Left cardiac atrium (tissue), 4 donors: ENCODE results near the gene MVB12B. TPM values are rescaled to one million over a fixed set of nuclear protein-coding genes. Genes with fewer than 3 reads are reported as not detected.

Source experiments
- ATAC-seq, 2 donors: fragments of 200-7000 bp; cut with Tn5 transposase; one replicate each; pipeline ENCODE4 v1.9.1; 2020; ENCODE audit warnings: mild to moderate bottlenecking in 2 of 2, moderate library complexity in 2 of 2
- DNase-seq: peaks from one replicate; pipeline ENCODE4 v3.0.0-alpha.2; 2020
- intact Hi-C, 2 donors: fragments of 100-400 bp; cut with DNase I; formaldehyde crosslinking; loops; one replicate each; pipeline versions ENCODE4 v1.14.1 to v1.15.1; 2022 to 2023
- total RNA-seq, 2 donors: library from RNA; stranded (reverse); fragmentation: NEBNext Ultra II Directional; extraction: Animal tissue kit (Norgen Biotek cat#: 25700); gene quantifications; one replicate each; pipeline ENCODE4 v1.2.1, GENCODE V29; 2021
- donor health status: DM: no; HTN: yes; CAD: no.
- donor health status: DM: no; HTN: yes; CAD: no; lungs with severe emphysema.
- donor health status: DM: yes; HTN: yes; CAD: no.
- donor health status: Dilated cardiomyopathy.

Gene MVB12B
- total RNA-seq, 2 donors from 2014 or later = 9.7 to 12.3 TPM

DNA sequence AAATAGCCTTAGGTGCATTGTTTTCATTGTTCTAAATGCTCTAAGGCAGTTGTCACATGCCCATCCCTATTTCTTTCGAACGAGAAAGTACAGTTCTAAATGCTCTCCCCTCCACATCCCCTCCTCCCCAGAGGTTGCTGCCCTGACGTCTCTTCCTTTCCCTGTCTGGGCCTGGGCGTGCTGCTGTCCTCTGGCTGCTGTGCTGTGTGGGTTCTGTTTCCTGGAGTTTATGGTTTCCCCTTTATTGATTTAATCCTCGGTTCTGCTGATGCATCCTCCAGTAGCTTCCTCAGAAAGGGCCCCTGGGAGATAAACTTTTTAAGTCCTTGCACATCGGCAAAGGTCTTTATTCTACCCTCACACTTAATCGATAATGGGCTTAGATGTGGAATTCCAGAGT lies 48.8 kb downstream of the MVB12B start:
- DNase-seq = no peak
- peak; percentile 71 to 80 for ATAC-seq
- intact Hi-C loops = no loop called here

DNA sequence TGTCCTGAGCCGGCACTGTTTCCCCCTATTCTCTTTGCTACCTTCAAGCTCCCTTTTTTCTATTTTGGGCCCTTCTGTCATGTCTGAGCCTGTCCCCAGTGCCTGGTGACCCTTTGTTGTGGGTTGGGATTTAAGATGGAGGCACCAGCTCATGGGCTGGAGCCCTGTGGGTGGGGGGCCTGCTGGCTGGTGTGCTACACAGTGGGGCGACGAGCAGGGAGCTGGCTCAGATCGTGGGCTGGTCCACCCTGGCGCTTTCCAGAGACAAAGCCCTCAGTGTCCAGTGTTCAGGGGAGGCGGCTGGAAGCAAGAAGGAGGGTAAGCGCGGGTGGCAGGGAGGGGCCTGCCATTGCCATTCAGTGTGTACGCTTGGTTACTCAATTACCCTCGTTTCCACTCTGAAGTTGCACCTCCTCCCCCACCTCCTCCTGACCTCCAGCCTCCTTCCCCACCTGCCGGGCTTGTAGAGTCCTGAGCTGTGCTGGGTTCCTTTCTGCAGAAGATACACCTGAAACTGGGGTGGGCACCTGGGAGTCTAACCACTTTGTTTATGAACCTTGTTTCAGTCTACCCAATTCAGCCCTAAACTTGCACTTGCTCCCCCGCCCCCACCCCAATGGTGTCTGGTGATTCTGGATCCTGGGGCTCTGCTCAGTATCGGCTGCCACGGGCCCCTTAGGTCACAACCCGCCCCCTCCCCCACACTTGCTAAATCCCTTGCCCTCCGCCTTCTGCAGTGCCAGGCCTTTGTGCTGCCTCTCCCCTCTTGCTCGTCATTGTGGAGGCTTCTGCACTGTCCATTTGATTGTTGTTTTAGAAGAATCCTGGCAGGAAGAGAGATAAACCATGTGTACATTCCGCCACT lies 49.9 kb downstream of the MVB12B start:
- ATAC-seq (peak in 1 of 2 donors; percentile 37), DNase-seq (no peak)
- intact Hi-C loops = no loop called here

DNA sequence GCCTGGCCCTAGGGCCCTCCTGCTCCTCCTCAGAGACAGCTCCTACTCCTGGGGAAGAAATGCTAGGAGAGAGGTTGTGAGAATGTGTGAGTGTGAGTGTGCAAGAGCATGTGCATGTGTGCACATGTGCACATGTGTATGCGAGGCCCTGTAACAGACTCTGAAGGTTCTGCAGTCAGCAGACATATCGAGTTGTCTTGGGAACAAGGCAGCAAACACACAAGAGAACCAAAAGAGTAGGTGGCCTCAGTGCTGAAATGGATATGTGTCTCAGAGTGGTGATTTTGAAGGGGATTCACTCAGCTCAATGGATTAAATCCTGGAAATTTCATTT lies 50.5 kb downstream of the MVB12B start:
- intact Hi-C loops = no loop called here
- DNase-seq = no peak
- ATAC-seq = no peak

DNA sequence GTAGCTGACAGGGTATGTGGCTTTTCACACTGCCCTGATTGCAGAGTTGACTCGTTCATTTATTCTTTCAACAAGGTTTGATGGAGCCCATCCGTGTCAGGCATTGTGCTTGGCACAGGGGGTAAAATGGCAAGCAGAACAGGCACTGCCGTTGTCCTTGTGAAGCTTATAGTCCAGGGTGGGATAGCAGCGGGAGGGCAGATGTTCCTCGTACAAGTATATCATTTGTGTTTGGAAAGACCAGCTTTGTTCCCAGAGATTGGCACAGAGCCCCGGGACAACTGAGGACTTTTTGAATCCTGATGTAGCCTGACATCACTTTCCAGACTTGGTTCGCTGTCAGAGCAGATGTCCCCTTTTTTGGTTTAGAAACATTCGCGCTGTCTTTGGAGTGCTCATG lies 50.9 kb downstream of the MVB12B start:
- ATAC-seq = no peak
- intact Hi-C loops = no loop called here
- DNase-seq = no peak

DNA sequence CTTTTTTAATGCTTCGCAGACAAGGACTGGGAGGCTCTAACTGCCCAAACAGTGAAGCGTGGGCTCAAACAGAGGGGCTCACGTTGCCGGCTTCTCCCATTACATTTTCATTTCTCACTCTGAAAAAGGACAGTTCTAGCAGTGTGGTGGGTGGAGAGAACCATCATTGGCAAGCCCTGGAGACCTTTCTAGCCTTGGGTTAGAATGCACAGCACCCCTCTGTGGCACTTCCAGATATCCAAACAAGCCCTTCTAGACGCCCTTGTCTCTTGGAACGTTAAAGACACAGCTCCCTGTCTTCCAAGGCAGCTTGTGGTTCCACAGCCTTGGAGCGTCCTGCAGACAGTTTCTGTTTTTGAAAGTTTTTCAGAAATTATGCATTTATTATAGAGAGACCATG lies 52.1 kb downstream of the MVB12B start:
- intact Hi-C loops = no loop called here
- ATAC-seq (no peak), DNase-seq (no peak)

DNA sequence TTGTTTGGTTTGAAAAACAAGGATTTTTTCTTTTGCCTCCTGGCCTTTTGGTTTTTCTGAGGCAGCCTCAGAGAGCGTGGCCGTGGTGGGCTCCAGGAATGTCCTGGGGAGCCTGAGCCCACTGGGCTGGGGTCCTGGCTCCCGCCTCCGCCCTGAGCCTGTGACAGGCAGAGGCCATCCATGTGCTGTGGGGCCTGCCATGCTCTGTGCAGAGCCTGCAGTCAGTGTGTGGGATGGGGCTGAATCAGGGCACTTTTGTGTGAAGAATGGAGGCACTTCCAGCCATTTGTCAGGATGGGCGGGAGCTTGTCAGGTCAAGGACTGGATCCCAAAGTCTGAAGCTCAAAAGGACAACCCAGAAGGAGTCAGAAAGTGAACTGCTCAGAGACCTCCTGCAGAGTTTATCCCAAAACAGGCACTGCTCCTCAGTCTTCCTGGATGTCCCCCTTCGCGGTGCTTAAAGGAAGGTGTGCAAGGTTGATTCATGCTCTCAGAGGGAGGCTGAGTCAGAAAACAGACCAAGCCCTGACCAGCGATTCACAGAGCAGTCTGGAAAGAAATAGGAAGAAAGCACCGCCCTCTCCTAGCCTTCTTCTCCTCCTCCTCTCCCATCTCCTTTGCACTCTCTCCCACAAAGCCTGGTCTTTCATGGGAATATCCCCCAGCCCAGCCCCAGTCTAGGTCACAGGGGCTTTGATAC lies 53.2 kb downstream of the MVB12B start:
- intact Hi-C loops = no loop called here
- DNase-seq (no peak), ATAC-seq (no peak)

DNA sequence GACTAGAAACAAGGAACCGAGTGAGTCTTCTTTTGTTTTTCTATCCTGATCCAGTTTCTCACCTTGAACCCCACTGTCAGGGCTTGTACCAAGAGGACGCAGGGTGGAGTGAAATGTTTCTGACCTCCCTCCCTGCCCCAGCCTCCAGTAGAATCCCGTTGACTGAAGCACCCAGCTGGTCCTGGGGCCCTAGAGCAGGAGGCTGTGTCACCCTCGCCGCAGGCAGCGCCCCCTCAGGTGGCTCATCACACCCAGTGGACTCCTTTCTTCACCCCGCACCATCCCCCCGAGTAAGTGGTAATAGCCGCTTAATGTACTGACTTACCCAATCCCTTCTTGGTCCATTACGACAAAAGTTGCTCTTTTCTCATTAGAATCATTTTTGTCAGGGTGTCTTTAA lies 53.8 kb downstream of the MVB12B start:
- intact Hi-C loops = no loop called here
- DNase-seq (no peak), ATAC-seq (no peak)

DNA sequence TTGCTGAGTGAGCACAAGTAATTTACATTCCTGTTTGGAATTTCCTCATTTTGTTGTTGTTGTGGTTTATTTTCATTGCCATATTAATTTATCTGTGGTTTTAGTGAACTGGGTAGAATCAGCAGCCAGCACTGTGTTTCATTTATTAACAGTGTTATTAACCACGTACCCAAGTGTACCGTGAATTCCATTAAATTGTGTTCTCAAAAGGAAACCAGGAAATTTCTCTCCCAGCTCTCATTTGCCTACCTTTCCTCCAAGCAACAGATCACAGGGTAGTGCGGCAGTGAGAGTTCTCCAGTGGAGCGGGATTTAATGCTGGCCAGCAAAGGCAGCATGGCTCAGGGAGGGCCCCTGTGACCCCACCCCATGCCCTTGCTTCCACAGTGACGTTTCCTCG lies 54.6 kb downstream of the MVB12B start:
- DNase-seq (no peak), ATAC-seq (no peak)
- intact Hi-C loops = no loop called here

DNA sequence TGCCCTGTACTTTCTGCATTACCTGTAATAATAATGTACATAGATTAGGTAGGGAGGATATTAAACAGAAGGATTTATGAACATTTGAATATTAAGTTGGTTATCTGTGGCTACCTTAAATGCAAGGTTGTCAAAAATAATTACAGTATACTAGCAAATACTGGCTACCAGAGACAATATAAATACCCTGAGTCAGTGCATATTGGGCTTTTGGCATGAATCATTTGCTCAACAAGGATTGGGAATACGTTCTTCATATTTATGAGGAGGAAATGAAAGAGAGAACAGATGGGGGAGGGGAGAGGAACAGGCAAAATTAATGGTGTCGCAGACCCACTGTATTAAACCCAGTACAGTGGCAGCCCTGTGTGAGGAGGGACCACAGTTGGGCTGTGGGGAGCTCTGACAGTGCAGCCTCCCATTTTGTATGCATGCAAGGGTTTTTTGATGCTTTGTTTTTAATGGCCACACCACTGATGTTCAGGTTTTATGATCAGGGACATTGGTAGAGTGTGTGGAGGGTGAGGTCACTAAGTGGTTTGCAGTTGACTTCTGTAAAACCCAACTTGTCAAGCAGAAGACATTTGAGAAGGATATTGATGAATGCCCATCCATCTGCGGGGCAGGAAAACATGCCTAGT lies 56.9 kb downstream of the MVB12B start:
- ATAC-seq (no peak), DNase-seq (no peak)
- intact Hi-C loops = no loop called here

DNA sequence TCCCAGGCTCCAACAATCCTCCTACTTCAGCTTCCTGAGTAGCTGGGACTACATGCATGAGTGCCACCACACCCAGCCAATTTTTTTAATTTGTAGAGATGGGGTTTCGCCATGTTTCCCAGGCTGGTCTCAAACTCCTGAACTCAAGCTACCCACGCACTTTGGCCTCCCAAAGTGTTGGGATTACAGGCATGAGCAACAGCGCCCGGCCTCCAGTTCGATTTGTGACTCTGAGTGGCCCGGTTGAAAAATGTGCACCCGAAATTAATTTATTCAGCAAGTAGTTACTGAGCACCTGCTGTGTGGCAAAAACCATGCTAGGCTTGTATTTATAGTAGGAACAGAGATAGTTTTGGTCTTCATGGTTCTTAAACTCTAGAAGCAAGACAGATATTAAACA lies 58.3 kb downstream of the MVB12B start:
- no peak for DNase-seq
- ATAC-seq = no peak
- intact Hi-C loops = no loop called here

DNA sequence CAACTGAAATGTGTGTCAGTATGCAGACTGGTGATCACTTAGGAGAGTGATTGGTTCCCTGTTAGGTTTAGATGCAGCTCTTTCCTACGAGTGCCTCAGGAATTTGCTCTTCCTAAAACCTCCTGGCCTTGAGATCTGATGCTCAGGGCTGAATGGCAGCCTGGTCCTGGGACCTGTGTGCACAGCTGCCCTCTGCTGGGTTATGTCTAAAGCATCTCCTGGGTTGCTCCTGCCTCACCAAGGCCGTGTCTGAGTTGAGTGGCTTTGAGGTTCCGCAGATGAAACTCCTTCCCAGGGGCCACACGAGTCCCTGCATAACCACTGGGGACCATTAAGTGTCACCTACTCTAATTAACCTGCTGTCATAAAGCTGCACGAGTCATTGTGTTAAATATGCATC lies 59.5 kb downstream of the MVB12B start:
- DNase-seq = no peak

DNA sequence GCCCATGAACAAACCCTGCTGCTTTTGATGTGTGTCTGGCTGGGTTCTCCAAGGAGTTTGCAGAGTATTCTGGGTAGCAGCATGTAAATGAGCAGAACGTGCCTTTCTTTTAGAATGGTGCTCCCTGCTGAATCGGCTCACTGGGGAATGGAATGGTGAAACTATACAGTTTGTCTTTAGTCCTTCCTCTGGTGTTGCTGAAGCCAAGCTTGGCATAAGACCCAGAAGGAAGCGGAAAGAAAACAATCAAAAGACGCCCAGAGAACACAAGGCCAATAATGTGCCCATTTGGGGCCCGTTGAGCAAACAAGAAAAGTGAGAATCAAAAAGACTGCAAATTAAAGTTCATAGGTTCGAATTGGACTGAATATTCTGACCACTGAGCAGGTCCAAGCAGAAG lies 60.1 kb downstream of the MVB12B start:
- ATAC-seq = no peak

More for the DNA sequence above, 59.5 kb downstream of the MVB12B start:
- intact Hi-C loops = no loop called here
- peak in 1 of 2 donors; percentile 29 for ATAC-seq

DNA sequence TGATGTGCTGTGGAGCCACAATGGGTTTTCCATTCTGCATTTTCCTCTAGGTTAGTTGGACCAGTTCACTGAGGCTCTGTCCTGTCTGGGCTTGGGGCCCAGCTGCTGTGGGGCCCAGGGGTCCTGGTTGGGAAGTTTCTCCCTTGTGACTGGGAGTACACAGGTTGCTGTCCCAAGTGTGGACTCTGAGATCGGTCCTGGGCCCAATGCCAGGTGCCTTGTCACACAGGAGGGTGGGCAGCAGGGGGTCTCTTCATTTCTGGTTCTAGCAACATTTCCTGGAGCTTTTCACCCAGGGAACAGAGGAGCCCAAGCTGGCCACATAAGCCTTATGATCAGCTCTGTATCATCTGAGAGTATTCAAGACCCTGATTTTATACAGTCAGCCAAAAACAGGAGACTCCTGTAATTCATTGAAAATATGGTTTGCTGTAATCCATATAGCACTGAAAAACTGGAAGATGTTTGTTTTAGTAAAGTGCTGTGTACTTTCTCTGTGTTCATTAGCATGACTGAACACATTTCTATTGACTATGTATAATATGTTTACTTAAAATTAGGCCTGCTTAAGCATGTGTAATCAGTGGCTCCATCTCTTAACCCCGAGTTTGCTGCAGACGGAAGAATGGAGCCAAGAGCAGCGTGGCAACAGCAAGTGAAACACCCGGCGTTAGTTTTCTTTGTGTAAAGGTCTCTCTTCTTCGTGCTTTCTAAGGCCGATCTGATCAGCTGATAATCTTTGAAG lies 62.5 kb downstream of the MVB12B start:
- ATAC-seq (no peak), DNase-seq (no peak)
- intact Hi-C loops = no loop called here

More for the DNA sequence above, 60.1 kb downstream of the MVB12B start:
- intact Hi-C loops = no loop called here
- DNase-seq = no peak

DNA sequence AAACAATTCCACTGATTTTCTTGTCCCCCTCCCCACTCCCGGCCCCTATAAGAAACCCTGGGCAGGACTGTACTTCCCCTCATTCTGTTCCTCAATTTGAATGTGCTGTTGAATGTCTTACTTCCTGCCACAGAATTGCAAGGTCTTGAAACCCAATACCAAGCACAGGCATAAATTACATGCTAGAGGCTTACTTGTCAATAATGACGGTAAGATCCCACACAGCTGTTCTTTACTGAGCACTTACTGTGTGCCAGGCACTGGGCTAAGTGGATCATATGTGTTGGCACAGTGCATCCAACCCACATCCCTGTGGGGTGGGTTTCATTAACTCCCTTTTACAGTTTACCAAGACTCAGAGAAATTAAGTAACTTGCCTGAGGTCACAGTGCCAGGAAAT lies 63.4 kb downstream of the MVB12B start:
- ATAC-seq (peak; percentile 19 to 55), DNase-seq (no peak)
- intact Hi-C loops = no loop called here

DNA sequence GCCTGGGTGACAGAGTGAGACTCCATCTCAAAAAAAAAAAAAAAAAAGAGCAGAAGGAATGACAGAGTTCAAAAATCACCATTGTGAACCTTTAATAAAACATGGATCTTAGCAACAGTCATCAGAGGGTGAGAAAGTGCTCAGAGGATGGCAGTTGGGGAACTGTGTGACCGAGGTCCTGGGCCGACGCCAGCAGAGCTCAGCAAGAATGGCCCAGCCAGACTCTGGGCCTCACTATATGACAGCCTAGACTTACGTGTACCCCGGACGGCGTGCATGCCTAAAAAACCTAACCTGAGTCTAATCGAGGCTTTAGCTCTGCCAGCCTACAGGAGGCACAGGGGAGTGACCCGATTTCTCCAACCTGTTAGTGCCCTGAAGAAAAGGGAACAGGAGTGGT lies 64.3 kb downstream of the MVB12B start:
- no peak for DNase-seq
- ATAC-seq = peak; percentile 43 to 46
- intact Hi-C loops = no loop called here

DNA sequence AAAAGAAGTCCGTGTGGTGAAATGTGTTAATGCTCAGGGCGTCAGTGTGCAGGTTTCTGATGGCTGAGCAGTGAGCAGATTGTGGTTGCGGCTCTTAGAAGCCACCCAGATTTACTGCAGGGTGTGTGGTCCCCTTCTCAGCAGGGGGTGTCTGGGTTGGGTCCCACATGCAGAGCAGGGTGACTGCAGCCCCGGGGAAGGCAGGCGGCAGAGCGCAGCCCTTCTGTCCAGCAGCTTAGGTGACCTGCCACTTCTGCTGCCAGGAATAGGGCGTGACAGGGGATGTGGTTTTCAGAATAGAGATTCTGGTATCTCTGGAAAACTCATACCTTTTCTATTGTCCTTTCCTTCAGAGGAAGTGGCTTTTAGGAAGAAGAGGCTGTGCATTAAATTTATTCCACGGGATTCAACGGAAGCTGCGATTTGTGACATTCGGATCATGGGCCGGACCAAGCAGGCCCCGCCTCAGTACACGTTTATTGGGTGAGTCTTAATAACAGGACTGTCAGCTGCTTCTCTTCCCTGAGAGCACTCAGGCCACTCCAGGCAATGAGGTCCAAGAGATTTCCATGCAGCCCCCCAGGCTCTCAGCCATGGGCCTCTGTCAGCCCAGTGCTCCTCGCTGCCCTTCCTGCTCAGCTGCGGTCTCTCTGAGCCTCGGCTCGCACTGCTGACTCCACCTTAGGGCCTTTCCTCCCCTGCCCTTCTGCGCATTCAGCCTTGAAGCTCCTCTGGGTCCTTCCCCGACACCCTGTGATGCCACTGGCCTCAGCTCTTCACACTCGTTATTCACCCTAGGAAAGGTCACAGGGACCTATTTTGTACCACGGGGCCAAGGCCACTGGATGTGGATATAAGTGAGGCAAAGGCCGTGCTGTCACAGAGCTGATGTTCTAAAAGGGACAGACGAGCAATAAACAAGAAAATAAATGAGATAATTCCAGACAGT lies 65.4 kb downstream of the MVB12B start:
- ATAC-seq (no peak), DNase-seq (no peak)
- intact Hi-C loops = no loop called here

DNA sequence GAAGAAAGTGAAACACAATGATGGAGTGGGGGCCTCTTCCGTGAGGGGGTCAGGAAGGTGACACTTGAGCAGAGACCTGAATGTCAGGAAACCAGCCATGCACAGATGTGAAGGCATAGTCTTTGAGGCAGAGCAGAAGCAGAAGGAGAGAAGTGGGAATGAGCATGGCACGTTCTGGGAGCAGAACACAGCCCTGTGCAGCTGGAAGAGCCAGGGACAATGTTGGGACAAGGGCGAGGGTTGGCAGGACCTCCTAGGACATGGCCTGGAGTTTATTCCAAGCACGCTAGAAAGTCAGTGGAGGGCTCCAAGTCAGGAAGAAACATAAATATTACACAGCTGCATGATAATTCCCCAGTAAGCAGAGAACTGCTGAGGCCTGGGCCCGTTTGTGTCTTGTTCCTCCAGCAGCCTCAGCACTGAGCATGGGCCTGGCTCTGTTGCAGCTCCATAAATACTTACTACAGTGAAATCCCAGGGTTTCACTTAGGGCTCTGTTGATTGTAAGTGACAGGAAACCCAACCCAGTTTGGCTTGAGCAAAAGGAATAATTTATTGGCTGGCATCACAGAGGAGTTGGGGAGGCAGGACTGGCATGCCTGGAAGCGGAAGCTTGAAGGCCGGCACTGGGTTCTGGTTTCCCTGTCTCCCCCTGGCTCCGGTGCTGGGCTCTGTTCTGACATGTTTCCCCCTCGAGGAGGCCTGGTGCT lies 66.2 kb downstream of the MVB12B start:
- no peak for DNase-seq
- peak; percentile 45 to 46 for ATAC-seq

DNA sequence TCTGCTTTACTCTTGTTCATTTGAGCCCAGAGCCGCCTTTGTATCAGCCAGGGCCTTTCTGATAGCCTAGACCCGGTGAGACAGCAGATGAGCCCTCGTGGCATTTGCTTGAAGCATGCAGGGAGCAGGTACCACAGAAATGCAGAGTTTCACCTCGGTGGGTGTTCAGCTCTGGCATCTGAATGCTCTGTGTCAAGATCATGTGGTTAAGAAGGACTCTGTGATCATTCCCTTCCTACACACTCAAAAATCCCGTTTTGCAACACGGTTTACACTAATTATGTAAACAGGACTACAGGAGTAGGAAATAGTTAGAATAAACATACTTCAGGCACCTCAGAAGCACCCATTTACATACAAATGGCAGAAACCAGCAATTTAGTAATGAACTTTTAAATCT lies 67.2 kb downstream of the MVB12B start:
- DNase-seq (no peak), ATAC-seq (no peak)
- intact Hi-C loops = no loop called here

More for the DNA sequence above, 66.2 kb downstream of the MVB12B start:
- intact Hi-C loops = no loop called here
